Thyroid gland (tissue), 4 donors: ENCODE results near the gene GAMT. TPM values are rescaled to one million over a fixed set of nuclear protein-coding genes. Genes with fewer than 3 reads are reported as not detected.

Source experiments
- DNase-seq, 2 donors: peaks; one replicate each; pipeline ENCODE4 v3.0.0-alpha.2; 2019
- H3K27ac ChIP-seq, 3 donors: fragments of 200-600 bp; sonication (generic); 1 replicate in 2 of 3; 2 replicates in 1 of 3; pipeline ENCODE4 v1.5.1; 2016 to 2019; ENCODE audit warnings: mild to moderate bottlenecking in 1 of 3, moderate library complexity in 1 of 3
- H3K27me3 ChIP-seq: fragments of 200-600 bp; sonication (generic); one replicate; pipeline ENCODE4 v1.5.1; 2019
- H3K36me3 ChIP-seq, 2 donors: fragments of 200-600 bp; sonication (generic); one replicate each; pipeline ENCODE4 v1.5.1; 2016 to 2019
- H3K4me1 ChIP-seq, 2 donors: fragments of 200-600 bp; sonication (generic); one replicate each; pipeline ENCODE4 v1.5.1; 2017 to 2019
- H3K4me3 ChIP-seq, 3 donors: fragments of 200-600 bp; sonication (generic); replicated peaks in 1 of 3; 1 replicate in 2 of 3; 2 replicates in 1 of 3; pipeline ENCODE4 v1.5.1; 2016; ENCODE audit warnings: mild to moderate bottlenecking in 1 of 3
- H3K9me3 ChIP-seq: fragments of 200-600 bp; sonication (generic); one replicate; pipeline ENCODE4 v1.5.1; 2017
- CTCF ChIP-seq, 6 experiments: fragments of 200-600 bp in 3 of 6; fragments of 450-650 bp in 3 of 6; sonication (generic) in 3 of 6; IDR thresholded peaks; one replicate each; pipeline ENCODE4 v1.5.1; 2016 to 2019; ENCODE audit warnings: antibody characterized with exemption in 6 of 6, mild to moderate bottlenecking in 2 of 6, inconsistent platforms in 1 of 6, moderate library complexity in 1 of 6
- POLR2A ChIP-seq, 2 donors: fragments of 450-650 bp; IDR thresholded peaks; one replicate each; pipeline ENCODE4 v1.6.1; 2017; ENCODE audit warnings: antibody characterized with exemption in 2 of 2, mild to moderate bottlenecking in 2 of 2, moderate library complexity in 1 of 2
- WGBS, 2 donors: methylation state at CpG; one replicate each; pipeline ENCODE4 v1.1.5; 2017; 5-methylcytosine and 5-hydroxymethylcytosine counted together
- intact Hi-C: fragments of 100-400 bp; cut with DNase I; formaldehyde crosslinking; loops from one replicate; pipeline ENCODE4 v1.15.1; 2023
- total RNA-seq, 4 donors: library from RNA; depleted of rRNA; stranded (reverse); fragments of >200 nt; gene quantifications; one replicate each; pipeline ENCODE4 v1.2.3, GENCODE V29; 2016

The GAMT gene
- total RNA-seq, 4 donors from 2014 or later = 22.2 to 39.5 (median 29.1) TPM

GRCh38 chr19:1365319-1366269 is 35.7 kb downstream of the GAMT start:
- intact Hi-C loops = no loop called here
- Histone ChIP-seq H3K9me3 (no peaks in the 10 kb centered on the region), H3K4me3 (no peak overlapping the region), H3K36me3 (peaks cover 25 to 37% of the 10 kb centered on the region in 2 donors), H3K27me3 (no peaks in the 10 kb centered on the region), H3K4me1 (peaks cover 0 to 10% of the 10 kb centered on the region in 2 donors), H3K27ac (no peak overlapping the region)
- no peak for DNase-seq
- TF ChIP-seq POLR2A (IDR thresholded peaks at IDR 0.05) (no peak), CTCF (IDR thresholded peaks at IDR 0.05) (no peak)
- WGBS, 2 donors = 91 to 92% methylated on average over 37 of the region's 37 CpGs

GRCh38 chr19:1364070-1364704 is 37.2 kb downstream of the GAMT start:
- H3K36me3 ChIP-seq = peaks cover 17 to 37% of the 10 kb centered on the region in 2 donors
- no peak for DNase-seq
- intact Hi-C loops = no loop called here
- H3K27me3 ChIP-seq = no peaks in the 10 kb centered on the region
- WGBS, 2 donors = 83 to 85% methylated on average over 15 of the region's 15 CpGs
- H3K9me3 ChIP-seq = no peaks in the 10 kb centered on the region
- H3K27ac ChIP-seq = no peak overlapping the region
- TF ChIP-seq CTCF (IDR thresholded peaks at IDR 0.05) (no peak), POLR2A (IDR thresholded peaks at IDR 0.05) (no peak)
- peaks cover 0 to 13% of the 10 kb centered on the region in 2 donors for H3K4me1 ChIP-seq
- H3K4me3 ChIP-seq = no peak overlapping the region

- Histone ChIP-seq H3K4me3 (no peak overlapping the region), H3K36me3 (peaks cover 22 to 39% of the 10 kb centered on the region in 2 donors), H3K27ac (no peak overlapping the region), H3K27me3 (no peaks in the 10 kb centered on the region), H3K4me1 (peaks cover 0 to 13% of the 10 kb centered on the region in 2 donors), H3K9me3 (no peaks in the 10 kb centered on the region)
- no peak for DNase-seq
- 77 to 82% methylated on average over 9 to 10 of the region's 10 CpGs for WGBS, 2 donors
- intact Hi-C loops = no loop called here
- TF ChIP-seq CTCF (IDR thresholded peaks at IDR 0.05) (no peak), POLR2A (IDR thresholded peaks at IDR 0.05) (no peak)
These were observed 37.7 kb downstream of the GAMT start for GRCh38 chr19:1363599-1363998.

- H3K27me3 ChIP-seq = no peaks in the 10 kb centered on the region
- peaks cover 18 to 41% of the 10 kb centered on the region in 2 donors for H3K36me3 ChIP-seq
- no peaks in the 10 kb centered on the region for H3K9me3 ChIP-seq
- no peak overlapping the region for H3K27ac ChIP-seq
- intact Hi-C loops = no loop called here
- H3K4me1 ChIP-seq = peaks cover 0 to 13% of the 10 kb centered on the region in 2 donors
- WGBS, 2 donors = 88 to 89% methylated on average over 42 of the region's 42 CpGs
- TF ChIP-seq CTCF (IDR thresholded peaks at IDR 0.05) = no peak
- no peak for TF ChIP-seq POLR2A (IDR thresholded peaks at IDR 0.05)
- DNase-seq = no peak
- no peak overlapping the region for H3K4me3 ChIP-seq
These were observed 38.7 kb downstream of the GAMT start for GRCh38 chr19:1362387-1363257.
